GM18508 (cell line): ENCODE results near the gene CAPRIN1.

Source experiments
- ATAC-seq: cut with Tn5 transposase; IDR thresholded peaks from one replicate; pipeline ENCODE4 v1.9.1; 2021; ENCODE audit warnings: moderate number of reproducible peaks; ENCODE audit not compliant: insufficient read depth, unreplicated experiment

CAPRIN1 gene

GRCh38 chr11:34134765-34135164, 83.2 kb downstream of the CAPRIN1 start:
- ATAC-seq: peak; percentile 74

GRCh38 chr11:34135439-34135838, 83.9 kb downstream of the CAPRIN1 start:
- no peak for ATAC-seq

- ATAC-seq: no peak
These were observed 84.9 kb downstream of the CAPRIN1 start for GRCh38 chr11:34136420-34136819.

- no peak for ATAC-seq
These were observed 87.8 kb downstream of the CAPRIN1 start for GRCh38 chr11:34139346-34139745.

- no peak for ATAC-seq
These were observed 88.6 kb downstream of the CAPRIN1 start for GRCh38 chr11:34140149-34140548.

- ATAC-seq: no peak
These were observed 91.5 kb downstream of the CAPRIN1 start for GRCh38 chr11:34143048-34143447.

GRCh38 chr11:34145073-34145472, 93.5 kb downstream of the CAPRIN1 start:
- ATAC-seq: peak; percentile 48

GRCh38 chr11:34145847-34146381, 94.4 kb downstream of the CAPRIN1 start:
- no peak for ATAC-seq

- no peak for ATAC-seq
These were observed 94.9 kb downstream of the CAPRIN1 start for GRCh38 chr11:34146411-34146810.

GRCh38 chr11:34146866-34147265, 95.3 kb downstream of the CAPRIN1 start:
- no peak for ATAC-seq

- no peak for ATAC-seq
These were observed 96.0 kb downstream of the CAPRIN1 start for GRCh38 chr11:34147581-34147980.

GRCh38 chr11:34148504-34149165, 97.1 kb downstream of the CAPRIN1 start:
- no peak for ATAC-seq

GRCh38 chr11:34149274-34149673, 97.7 kb downstream of the CAPRIN1 start:
- ATAC-seq: no peak

GRCh38 chr11:34149786-34150185, 98.3 kb downstream of the CAPRIN1 start:
- ATAC-seq: no peak

- no peak for ATAC-seq
These were observed 99.1 kb downstream of the CAPRIN1 start for GRCh38 chr11:34150494-34151151.
